CD4-positive, alpha-beta T cell (primary cell): ENCODE data around the gene HOXA7. TPM values are rescaled to one million over a fixed set of nuclear protein-coding genes. Genes with fewer than 3 reads are reported as not detected.

Experiments
- ATAC-seq: fragments of 200-7000 bp; cut with Tn5 transposase; one replicate; pipeline ENCODE4 v1.10.0; 2022; ENCODE audit warnings: mild to moderate bottlenecking; ENCODE audit not compliant: poor library complexity
- CTCF ChIA-PET: fragments of 350-600 bp; sonication (Branson Sonifier 250); formaldehyde crosslinking; loops from one replicate; lab custom pipeline; 2021; ENCODE audit warnings: antibody characterized with exemption, inconsistent platforms; lab: Charles Lee
- POLR2A ChIA-PET: fragments of 350-600 bp; sonication (Branson Sonifier 250); formaldehyde crosslinking; loops from one replicate; lab custom pipeline; 2021; ENCODE audit warnings: antibody characterized with exemption, inconsistent platforms; lab: Charles Lee
- DNase-seq, 14 experiments: peaks; one replicate each; pipeline ENCODE4 v3.0.0-alpha.2; 2013 to 2020; ENCODE audit warnings: mixed read lengths in 2 of 14
- H3K27ac ChIP-seq, 2 donors: one replicate each; pipeline versions ENCODE4 v1.5.1 to v1.7.0; 2013; ENCODE audit warnings: low read length in 2 of 2, low read depth in 1 of 2, mild to moderate bottlenecking in 1 of 2
- H3K27me3 ChIP-seq, 2 experiments: 1 replicate in 1 of 2; 2 replicates in 1 of 2; pipeline versions ENCODE4 v1.6.1 to v1.7.0; 2013; ENCODE audit warnings: low read length in 2 of 2, control low read depth in 1 of 2, mild to moderate bottlenecking in 1 of 2, moderate library complexity in 1 of 2; ENCODE audit not compliant: insufficient read depth in 2 of 2, control insufficient read depth in 1 of 2
- H3K36me3 ChIP-seq: one replicate; pipeline ENCODE4 v1.6.1; 2013; ENCODE audit warnings: low read length, control low read depth; ENCODE audit not compliant: insufficient read depth
- H3K4me1 ChIP-seq: one replicate; pipeline ENCODE4 v1.6.1; 2013; ENCODE audit warnings: low read length, control low read depth; ENCODE audit not compliant: insufficient read depth
- H3K4me3 ChIP-seq: one replicate; pipeline ENCODE4 v1.5.1; 2013; ENCODE audit warnings: mild to moderate bottlenecking, low read length, moderate library complexity
- H3K9me3 ChIP-seq, 2 experiments: 1 replicate in 1 of 2; 2 replicates in 1 of 2; pipeline versions ENCODE4 v1.6.1 to v1.7.0; 2013; ENCODE audit warnings: low read length in 2 of 2, mild to moderate bottlenecking in 2 of 2, control low read depth in 1 of 2, moderate library complexity in 1 of 2; ENCODE audit not compliant: control insufficient read depth in 1 of 2, insufficient read depth in 1 of 2
- H3K27ac Mint-ChIP-seq: one replicate; pipeline ENCODE4 v1.8.0; 2020; ENCODE audit warnings: mixed read lengths
- H3K27me3 Mint-ChIP-seq: one replicate; pipeline ENCODE4 v1.8.0; 2021; ENCODE audit warnings: mixed read lengths
- H3K36me3 Mint-ChIP-seq: one replicate; pipeline ENCODE4 v1.8.0; 2021; ENCODE audit warnings: low read depth, mixed read lengths
- H3K4me1 Mint-ChIP-seq: one replicate; pipeline ENCODE4 v1.8.0; 2021; ENCODE audit warnings: low read depth, mixed read lengths
- H3K4me3 Mint-ChIP-seq: one replicate; pipeline ENCODE4 v1.8.0; 2020; ENCODE audit warnings: mild to moderate bottlenecking, mixed read lengths
- H3K9me3 Mint-ChIP-seq: one replicate; pipeline ENCODE4 v1.8.0; 2020; ENCODE audit warnings: mixed read lengths
- CTCF ChIP-seq: fragments of 200-600 bp; IDR thresholded peaks from one replicate; pipeline ENCODE4 v1.8.0; 2022; ENCODE audit warnings: antibody characterized with exemption, mild to moderate bottlenecking
- intact Hi-C, 2 experiments: fragments of 100-400 bp; cut with DNase I in 1 of 2; cut with micrococcal nuclease in 1 of 2; formaldehyde crosslinking; loops; one replicate each; pipeline versions ENCODE4 v1.15.1 to v1.9.0; 2023 to 2025; cut with DNase I, micrococcal nuclease
- total RNA-seq, 174 experiments: library from RNA in 2 of 174; stranded (reverse) in 2 of 174; gene quantifications; one replicate each; pipeline ENCODE4 v1.2.3 and lab custom pipeline; 2021 to 2026

Gene HOXA7
- total RNA-seq, 2 experiments from 2014 or later: not detected

DNA sequence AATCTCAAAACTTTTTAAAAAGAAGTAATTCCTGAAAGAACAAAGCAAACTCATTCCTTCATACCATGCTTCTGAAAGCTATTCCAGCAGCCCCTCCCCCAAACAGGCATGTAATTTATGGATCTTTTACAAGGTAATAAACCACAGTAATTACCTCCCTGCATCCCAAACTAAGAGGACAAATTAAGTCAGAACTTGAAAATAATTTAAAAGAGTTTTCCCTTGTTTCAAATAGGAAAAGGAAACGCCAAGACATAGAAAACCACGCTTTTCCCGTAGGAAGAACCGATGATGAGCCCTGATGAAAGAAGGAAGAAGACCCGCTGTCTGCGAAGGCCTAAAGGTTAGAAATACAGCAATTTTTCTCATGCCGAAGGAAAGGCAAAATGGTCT, 34.8 kb downstream of the HOXA7 start:
- ATAC-seq: no peak
- ChIA-PET POLR2A (no interaction called here), CTCF (no interaction called here)
- Histone ChIP-seq H3K27me3 (peaks cover 5 to 7% of the 10 kb centered on the region in 2 experiments), H3K27ac (no peak overlapping the region), H3K36me3 (no peaks in the 10 kb centered on the region), H3K4me1 (no peaks in the 10 kb centered on the region), H3K4me3 (no peak overlapping the region), H3K9me3 (peaks cover 0 to 7% of the 10 kb centered on the region in 2 experiments)
- TF ChIP-seq CTCF: no peak
- no peak overlapping the region for H3K27ac Mint-ChIP-seq
- H3K4me1 Mint-ChIP-seq: no peaks in the 10 kb centered on the region
- peaks cover 28% of the 10 kb centered on the region for H3K27me3 Mint-ChIP-seq
- DNase-seq: no peak
- H3K9me3 Mint-ChIP-seq: no peaks in the 10 kb centered on the region
- H3K36me3 Mint-ChIP-seq: no peaks in the 10 kb centered on the region
- intact Hi-C loops: no loop called here
- no peak overlapping the region for H3K4me3 Mint-ChIP-seq

DNA sequence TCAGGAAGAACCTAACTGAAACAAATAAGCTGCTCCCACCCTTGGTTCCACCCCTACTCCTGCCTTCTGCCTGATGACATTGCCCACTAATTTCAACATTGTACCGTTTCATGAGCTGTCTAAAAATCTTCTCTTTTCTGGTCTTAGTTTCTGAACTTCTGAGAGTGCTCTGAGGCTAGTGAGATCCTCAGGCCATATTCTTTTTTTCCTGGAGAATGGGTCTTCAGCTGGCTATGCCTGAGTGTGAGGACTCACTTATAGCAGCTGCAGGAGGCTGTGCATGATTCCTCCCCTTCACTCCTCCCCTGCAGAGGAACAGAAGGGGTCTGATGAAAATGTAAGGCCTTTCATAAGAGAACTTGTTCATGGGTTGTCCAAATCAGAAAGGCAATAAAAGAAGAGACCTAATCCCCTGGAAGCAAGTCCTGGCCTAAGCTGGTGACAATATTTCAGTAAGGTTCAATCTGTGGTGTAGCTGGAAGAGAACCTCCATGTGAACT, 37.0 kb downstream of the HOXA7 start:
- DNase-seq: no peak
- Histone ChIP-seq H3K36me3 (no peaks in the 10 kb centered on the region), H3K9me3 (peaks cover 0 to 15% of the 10 kb centered on the region in 2 experiments), H3K4me1 (no peaks in the 10 kb centered on the region), H3K27me3 (peaks cover 0 to 2% of the 10 kb centered on the region in 2 experiments), H3K4me3 (no peak overlapping the region), H3K27ac (no peak overlapping the region)
- ChIA-PET CTCF (no interaction called here), POLR2A (no interaction called here)
- Mint-ChIP-seq H3K4me3 (no peak overlapping the region), H3K27ac (no peak overlapping the region), H3K27me3 (peaks cover 24% of the 10 kb centered on the region), H3K9me3 (no peaks in the 10 kb centered on the region), H3K4me1 (no peaks in the 10 kb centered on the region), H3K36me3 (no peaks in the 10 kb centered on the region)
- TF ChIP-seq CTCF: no peak
- no peak for ATAC-seq
- intact Hi-C loops: no loop called here

DNA sequence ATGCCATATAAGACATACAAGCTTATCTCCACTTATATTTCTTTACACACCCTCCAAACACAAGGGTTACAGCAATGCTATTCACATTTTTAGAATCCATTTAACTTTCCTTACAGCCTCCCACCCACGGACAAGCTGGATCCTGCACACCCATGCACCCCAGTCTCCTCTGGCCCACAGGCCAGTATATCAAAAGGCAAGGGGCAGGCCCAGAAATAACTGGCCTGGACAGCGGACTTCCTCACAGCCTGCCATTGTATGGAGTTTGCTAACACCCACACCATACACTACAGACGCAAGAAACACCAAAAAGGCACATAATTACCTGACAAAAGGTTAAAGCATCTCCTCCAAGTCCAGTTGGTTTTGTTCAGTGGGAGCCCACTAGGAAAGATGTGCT, 37.9 kb downstream of the HOXA7 start:
- Mint-ChIP-seq H3K9me3 (no peaks in the 10 kb centered on the region), H3K36me3 (no peaks in the 10 kb centered on the region), H3K27ac (no peak overlapping the region), H3K4me1 (no peaks in the 10 kb centered on the region), H3K27me3 (peaks cover 27% of the 10 kb centered on the region), H3K4me3 (no peak overlapping the region)
- intact Hi-C loops: no loop called here
- Histone ChIP-seq H3K9me3 (peaks cover 0 to 9% of the 10 kb centered on the region in 2 experiments), H3K4me3 (no peak overlapping the region), H3K27me3 (peaks cover 0 to 5% of the 10 kb centered on the region in 2 experiments), H3K4me1 (no peaks in the 10 kb centered on the region), H3K36me3 (no peaks in the 10 kb centered on the region), H3K27ac (no peak overlapping the region)
- CTCF ChIA-PET: no interaction called here
- ATAC-seq (no peak), DNase-seq (no peak)
- POLR2A ChIA-PET: no interaction called here
- no peak for TF ChIP-seq CTCF
